Erythroblast (primary cell): ENCODE measurements around the gene ARHGAP26.

ENCODE experiments used
- GATA1 ChIP-seq: IDR thresholded peaks from 2 replicates; pipeline ENCODE4 v1.6.1; 2011; ENCODE audit warnings: low read depth, mild to moderate bottlenecking, control low read depth, low read length, moderate library complexity
- POLR2A ChIP-seq: IDR thresholded peaks from 2 replicates; pipeline ENCODE4 v1.6.1; 2011; ENCODE audit warnings: mild to moderate bottlenecking, low read length

DNA sequence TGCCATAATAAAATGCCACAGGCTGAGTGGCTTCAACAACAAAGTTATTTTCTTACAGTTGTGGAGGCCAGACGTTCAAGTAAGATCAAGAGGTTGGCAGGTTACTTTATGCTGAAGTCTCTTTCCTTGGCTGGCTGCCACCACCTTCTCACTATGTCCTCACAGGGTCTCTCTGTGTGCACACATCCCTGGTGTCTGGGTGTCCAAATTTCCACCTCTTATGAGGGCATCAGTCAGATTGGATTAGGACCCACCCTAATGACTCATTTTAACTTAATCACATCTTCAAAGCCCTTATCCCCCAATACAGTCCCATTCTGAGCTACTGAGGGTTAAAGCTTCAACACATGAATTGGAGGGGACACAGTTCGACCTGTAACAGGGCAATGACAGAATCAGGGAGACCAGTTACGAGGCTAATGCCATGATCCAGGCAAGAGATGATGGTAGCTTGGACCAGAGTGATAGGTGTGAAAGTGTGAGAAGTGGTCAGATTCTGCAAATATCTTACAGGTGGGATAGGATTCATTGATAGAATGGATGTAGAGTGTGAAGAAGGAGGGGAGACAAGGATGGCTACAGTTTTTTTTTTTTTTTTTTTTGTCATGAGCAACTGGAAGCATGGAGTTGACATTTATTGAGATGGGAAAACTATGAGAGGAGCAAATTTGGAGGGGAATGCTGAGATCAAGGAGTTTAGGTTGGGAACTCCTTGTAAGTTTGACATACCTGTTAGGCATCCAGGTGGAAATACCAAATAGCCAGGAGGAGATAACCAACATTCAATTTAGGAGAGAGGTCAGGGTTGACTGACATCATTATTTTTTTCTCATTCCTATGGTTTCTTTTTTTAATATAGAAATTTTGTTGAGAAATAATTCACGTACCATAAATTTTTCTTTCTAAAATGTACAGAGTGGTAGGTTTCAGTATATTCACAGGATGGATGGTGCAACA is 44.7 kb upstream of the ARHGAP26 start:
- TF ChIP-seq POLR2A: no peak
- TF ChIP-seq GATA1: no peak
